ENCODE measurements around the gene DLG2. TPM values are rescaled to one million over a fixed set of nuclear protein-coding genes. Genes with fewer than 3 reads are reported as not detected.

The DLG2 gene
- total RNA-seq, 1 donor from 2014 or later: 0.43 TPM

DNA sequence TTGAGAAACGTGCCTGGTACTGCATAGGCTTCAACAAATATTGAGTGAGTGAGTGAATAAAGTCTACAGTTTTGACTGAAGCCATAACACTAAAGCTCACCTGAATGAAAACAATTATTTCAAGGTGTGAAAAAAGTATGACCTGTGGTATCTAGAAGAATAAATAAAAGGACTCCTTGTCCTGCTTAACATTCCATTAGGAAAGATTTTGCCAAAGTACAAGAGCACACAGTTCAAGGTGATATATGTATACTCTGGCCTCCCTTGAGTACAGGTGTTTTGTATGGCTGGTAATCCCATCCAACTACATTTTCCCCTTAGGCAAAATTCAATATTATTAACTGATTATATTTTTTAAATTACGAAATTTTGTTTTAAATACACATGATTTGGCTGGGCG lies 39.5 kb upstream of the DLG2 start:
- TF ChIP-seq, protein P1, sequence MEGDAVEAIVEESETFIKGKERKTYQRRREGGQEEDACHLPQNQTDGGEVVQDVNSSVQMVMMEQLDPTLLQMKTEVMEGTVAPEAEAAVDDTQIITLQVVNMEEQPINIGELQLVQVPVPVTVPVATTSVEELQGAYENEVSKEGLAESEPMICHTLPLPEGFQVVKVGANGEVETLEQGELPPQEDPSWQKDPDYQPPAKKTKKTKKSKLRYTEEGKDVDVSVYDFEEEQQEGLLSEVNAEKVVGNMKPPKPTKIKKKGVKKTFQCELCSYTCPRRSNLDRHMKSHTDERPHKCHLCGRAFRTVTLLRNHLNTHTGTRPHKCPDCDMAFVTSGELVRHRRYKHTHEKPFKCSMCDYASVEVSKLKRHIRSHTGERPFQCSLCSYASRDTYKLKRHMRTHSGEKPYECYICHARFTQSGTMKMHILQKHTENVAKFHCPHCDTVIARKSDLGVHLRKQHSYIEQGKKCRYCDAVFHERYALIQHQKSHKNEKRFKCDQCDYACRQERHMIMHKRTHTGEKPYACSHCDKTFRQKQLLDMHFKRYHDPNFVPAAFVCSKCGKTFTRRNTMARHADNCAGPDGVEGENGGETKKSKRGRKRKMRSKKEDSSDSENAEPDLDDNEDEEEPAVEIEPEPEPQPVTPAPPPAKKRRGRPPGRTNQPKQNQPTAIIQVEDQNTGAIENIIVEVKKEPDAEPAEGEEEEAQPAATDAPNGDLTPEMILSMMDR (IDR thresholded peaks at IDR 0.05): no peak

DNA sequence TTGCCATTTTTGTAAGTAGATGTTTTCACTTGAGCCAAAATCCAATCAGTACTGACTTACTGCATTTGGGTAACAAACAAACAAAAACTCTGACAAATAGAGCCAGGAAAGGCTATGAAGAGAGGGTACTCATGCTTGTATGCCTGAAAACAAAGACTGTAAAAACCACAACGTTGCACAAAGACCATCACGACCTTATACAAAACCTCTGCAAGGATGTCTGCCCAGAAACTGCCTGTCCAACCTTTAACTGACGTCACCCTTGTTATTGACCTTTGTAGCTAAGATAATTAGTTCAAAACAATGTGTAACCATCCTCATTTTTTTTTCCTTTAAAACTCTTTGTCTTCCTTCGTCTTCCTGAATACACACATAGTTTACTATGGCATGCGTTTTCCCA lies 38.6 kb upstream of the DLG2 start:
- intact Hi-C loops (cut with DNase I): loop anchor here (2.0 to 10.0 kb wide), 4 partner anchors 53 to 639 kb away; partner anchors contain the start of genes CCDC83, HIKESHI and PICALM
- peaks cover 0 to 3% of the 10 kb centered on the region in 2 donors for H3K36me3 ChIP-seq
- TF ChIP-seq, protein P1 (IDR thresholded peaks at IDR 0.05): no peak
- H3K4me1 ChIP-seq: peaks cover 0 to 20% of the 10 kb centered on the region in 2 donors
- no peak for DNase-seq (ENCODE audit: low spot score in 2 of 2)
- H3K27me3 ChIP-seq: no peaks in the 10 kb centered on the region
- peak overlapping the region in 1 of 2 donors; percentile 90 for H3K4me3 ChIP-seq
- H3K9me3 ChIP-seq: no peaks in the 10 kb centered on the region
- H3K27ac ChIP-seq: peak overlapping the region in 1 of 2 donors; percentile 99

More for the DNA sequence above, 39.5 kb upstream of the DLG2 start:
- intact Hi-C loops (cut with DNase I): loop anchor here (10.0 kb wide), 3 partner anchors 188 to 638 kb away; partner anchors contain the start of genes CCDC83, HIKESHI and PICALM
- Histone ChIP-seq H3K4me3 (no peak overlapping the region), H3K36me3 (peaks cover 0 to 3% of the 10 kb centered on the region in 2 donors), H3K9me3 (no peaks in the 10 kb centered on the region), H3K27ac (no peak overlapping the region), H3K4me1 (peaks cover 0 to 13% of the 10 kb centered on the region in 2 donors), H3K27me3 (no peaks in the 10 kb centered on the region)
- DNase-seq (ENCODE audit: low spot score in 2 of 2): no peak

DNA sequence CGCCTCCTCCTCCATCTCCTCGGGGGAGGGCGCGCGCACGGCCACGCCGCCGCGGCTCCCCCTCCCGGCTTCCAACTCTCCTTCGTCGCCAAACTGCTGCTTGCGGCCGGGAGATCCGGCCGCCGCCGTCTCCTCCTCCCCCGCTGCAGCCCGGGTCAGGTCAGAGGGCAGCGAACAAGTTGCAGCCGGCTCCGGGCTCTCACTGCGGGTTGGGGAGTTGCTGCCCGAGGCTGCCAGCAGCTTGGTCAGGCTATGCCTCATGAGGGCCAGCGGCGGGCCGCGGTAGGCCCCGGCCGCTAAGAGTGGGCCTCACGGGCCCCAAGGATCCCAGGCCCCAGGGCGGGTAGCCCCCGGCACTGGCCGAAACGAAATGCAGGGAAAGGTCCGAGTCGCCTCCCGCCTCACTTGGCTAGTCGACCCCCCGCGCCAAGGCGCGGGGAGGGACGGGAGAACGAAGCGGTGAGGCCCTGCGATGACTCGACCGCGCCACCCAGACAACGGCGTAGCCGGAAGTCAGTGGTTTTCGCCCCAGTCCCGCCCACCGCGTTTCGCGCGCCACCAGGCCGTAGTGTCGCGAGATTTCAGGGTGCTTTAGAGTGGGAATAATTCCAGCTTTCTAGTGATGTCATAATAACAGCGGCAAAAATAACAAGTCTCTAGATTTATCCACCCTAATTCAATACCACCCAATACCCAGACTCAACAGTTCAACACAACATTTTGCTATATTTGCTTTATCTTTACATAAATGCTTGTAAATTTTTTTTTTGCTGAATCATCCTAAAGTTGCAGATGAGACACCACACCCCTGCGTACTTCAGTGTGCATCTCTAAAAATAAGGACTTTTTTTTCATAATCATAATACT lies 37.7 kb upstream of the DLG2 start, which contains the start of gene CREBZF:
CREBZF (minus strand) TSS at position 515 of the 867 bp plus-strand sequence; CDS start at position 261, 254 bp downstream.
- H3K4me1 ChIP-seq: peaks cover 0 to 25% of the 10 kb centered on the region in 2 donors
- intact Hi-C loops (cut with DNase I): loop anchor here (1.0 to 10.0 kb wide), 7 partner anchors 18 to 640 kb away; partner anchors contain the start of genes CCDC83, CCDC89, HIKESHI and PICALM
- DNase-seq (ENCODE audit: low spot score in 2 of 2): peak; percentile 80 to 97
- H3K36me3 ChIP-seq: peaks cover 4 to 12% of the 10 kb centered on the region in 2 donors
- TF ChIP-seq, protein P1 (IDR thresholded peaks at IDR 0.05): peak in 1 of 3 experiments; percentile 7
- H3K9me3 ChIP-seq: no peaks in the 10 kb centered on the region
- peak within 1 kb of the TSS; percentile 99 for H3K27ac ChIP-seq
- H3K4me3 ChIP-seq: peak within 1 kb of the TSS; percentile 74 to 90
- H3K27me3 ChIP-seq: no peaks in the 10 kb centered on the region

DNA sequence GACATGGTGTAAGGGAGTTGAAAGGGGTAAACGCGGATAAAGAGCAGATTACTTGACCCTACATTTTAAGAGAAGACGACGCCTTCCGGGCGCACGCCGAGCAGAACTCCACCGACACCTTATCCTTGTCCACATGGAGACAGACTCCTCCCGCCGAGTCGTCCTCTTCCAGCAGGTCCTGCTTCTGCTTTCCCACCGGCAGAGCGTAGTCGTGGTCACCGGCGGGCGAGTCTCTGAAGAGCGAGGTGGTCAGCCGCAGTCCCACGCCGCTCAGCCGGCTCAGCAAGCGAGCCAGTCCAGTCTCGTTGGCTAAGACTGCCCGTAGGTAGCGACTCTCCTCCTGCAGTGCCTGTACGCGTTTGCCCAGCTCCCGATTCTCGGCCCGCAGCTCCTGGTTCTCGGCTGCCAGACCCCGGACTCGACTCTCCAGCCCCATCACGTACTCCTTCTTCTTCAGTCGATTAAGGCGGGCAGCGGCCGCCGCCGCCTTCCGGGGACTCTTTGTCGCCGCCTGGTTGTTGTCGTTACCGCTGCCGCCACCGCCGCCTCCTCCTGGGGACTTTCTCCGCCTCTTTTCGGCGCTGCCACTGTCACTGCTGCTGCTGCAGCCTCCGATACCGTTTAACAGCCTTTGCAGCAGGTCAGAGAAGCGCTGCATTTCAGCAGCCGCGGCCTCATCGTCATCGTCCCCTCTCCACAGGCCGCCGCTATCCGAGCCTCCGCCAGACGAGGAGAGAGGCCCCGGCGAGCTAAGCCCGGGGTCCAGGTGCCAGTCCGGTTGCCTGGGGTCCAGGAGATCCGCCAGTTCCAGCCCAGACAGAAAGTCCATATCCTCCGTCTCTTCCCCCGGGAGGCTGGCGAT lies 36.8 kb upstream of the DLG2 start:
- H3K4me1 ChIP-seq: peaks cover 0 to 25% of the 10 kb centered on the region in 2 donors
- intact Hi-C loops (cut with DNase I): loop anchor here (1.0 to 10.0 kb wide), 7 partner anchors 17 to 641 kb away; partner anchors contain the start of genes CCDC83, CCDC89, HIKESHI and PICALM

More for the DNA sequence above, 36.8 kb upstream of the DLG2 start:
- peak; percentile 38 to 92 for DNase-seq (ENCODE audit: low spot score in 2 of 2)
- Histone ChIP-seq H3K4me3 (peak overlapping the region; percentile 74 to 90), H3K27ac (peak overlapping the region; percentile 99), H3K36me3 (peaks cover 4 to 16% of the 10 kb centered on the region in 2 donors), H3K27me3 (no peaks in the 10 kb centered on the region), H3K9me3 (no peaks in the 10 kb centered on the region)
- TF ChIP-seq, protein P1 (IDR thresholded peaks at IDR 0.05): peak; percentile 52 to 71 (median 67)
